HEK293T (cell line): ENCODE data around the gene TMEM184A.

ENCODE experiments used
- CTCF ChIA-PET: fragments of 350-600 bp; formaldehyde crosslinking; extraction: SDS; loops from one replicate; lab custom pipeline; 2021; ENCODE audit warnings: antibody characterized with exemption, inconsistent platforms; lab: Yijun Ruan, JAX
- POLR2A ChIA-PET: fragments of 350-600 bp; formaldehyde crosslinking; extraction: SDS; loops from one replicate; lab custom pipeline; 2020; ENCODE audit warnings: antibody characterized with exemption, inconsistent platforms; lab: Yijun Ruan, JAX
- DNase-seq: peaks from one replicate; pipeline ENCODE4 v3.0.0; 2012; ENCODE audit warnings: mixed read lengths; ENCODE audit errors: extremely low spot score
- ARNT ChIP-seq: fragments of 450-650 bp; IDR thresholded peaks from 2 replicates; pipeline ENCODE4 v1.6.1; 2017; ENCODE audit warnings: mild to moderate bottlenecking
- BHLHE40 ChIP-seq: fragments of 450-650 bp; IDR thresholded peaks from 2 replicates; pipeline ENCODE4 v1.6.1; 2016; ENCODE audit warnings: mild to moderate bottlenecking, moderate library complexity, borderline replicate concordance
- CTBP1 ChIP-seq: fragments of 450-650 bp; IDR thresholded peaks from 2 replicates; pipeline ENCODE4 v1.6.1; 2016; ENCODE audit warnings: borderline replicate concordance
- ELF4 ChIP-seq: fragments of 450-650 bp; IDR thresholded peaks from 2 replicates; pipeline ENCODE4 v1.6.1; 2017; ENCODE audit warnings: antibody characterized with exemption
- FOXA1 ChIP-seq: fragments of 450-650 bp; IDR thresholded peaks from 2 replicates; pipeline ENCODE4 v1.6.1; 2016; ENCODE audit warnings: mild to moderate bottlenecking
- FOXK2 ChIP-seq: fragments of 450-650 bp; IDR thresholded peaks from 2 replicates; pipeline ENCODE4 v1.6.1; 2016; ENCODE audit warnings: mild to moderate bottlenecking
- FOXM1 ChIP-seq: fragments of 450-650 bp; IDR thresholded peaks from 2 replicates; pipeline ENCODE4 v1.6.1; 2017; ENCODE audit warnings: mild to moderate bottlenecking, borderline replicate concordance
- HDGF ChIP-seq: fragments of 450-650 bp; IDR thresholded peaks from 2 replicates; pipeline ENCODE4 v1.6.1; 2017; ENCODE audit warnings: antibody characterized with exemption, borderline replicate concordance
- L3MBTL2 ChIP-seq: fragments of 450-650 bp; conservative IDR thresholded peaks from 2 replicates; pipeline ENCODE4 v1.6.1; 2016; ENCODE audit warnings: mild to moderate bottlenecking
- LEF1 ChIP-seq: fragments of 450-650 bp; IDR thresholded peaks from 2 replicates; pipeline ENCODE4 v1.6.1; 2017; ENCODE audit warnings: mild to moderate bottlenecking, borderline replicate concordance
- NFRKB ChIP-seq: fragments of 450-650 bp; IDR thresholded peaks from 2 replicates; pipeline ENCODE4 v1.6.1; 2016; ENCODE audit warnings: mild to moderate bottlenecking, moderate library complexity
- SP1 ChIP-seq: fragments of 450-650 bp; IDR thresholded peaks from 2 replicates; pipeline ENCODE4 v1.6.1; 2017
- SUZ12 ChIP-seq: fragments of 450-650 bp; IDR thresholded peaks from 2 replicates; pipeline ENCODE4 v1.6.1; 2016; ENCODE audit warnings: mild to moderate bottlenecking
- TARDBP ChIP-seq: fragments of 450-650 bp; IDR thresholded peaks from 2 replicates; pipeline ENCODE4 v1.6.1; 2016
- ZNF384 ChIP-seq: fragments of 450-650 bp; IDR thresholded peaks from 2 replicates; pipeline ENCODE4 v1.6.1; 2016
- TF ChIP-seq, protein P1 (sequence below): fragments of 450-650 bp; IDR thresholded peaks from 2 replicates; pipeline ENCODE4 v1.6.1; 2016

TMEM184A gene

DNA sequence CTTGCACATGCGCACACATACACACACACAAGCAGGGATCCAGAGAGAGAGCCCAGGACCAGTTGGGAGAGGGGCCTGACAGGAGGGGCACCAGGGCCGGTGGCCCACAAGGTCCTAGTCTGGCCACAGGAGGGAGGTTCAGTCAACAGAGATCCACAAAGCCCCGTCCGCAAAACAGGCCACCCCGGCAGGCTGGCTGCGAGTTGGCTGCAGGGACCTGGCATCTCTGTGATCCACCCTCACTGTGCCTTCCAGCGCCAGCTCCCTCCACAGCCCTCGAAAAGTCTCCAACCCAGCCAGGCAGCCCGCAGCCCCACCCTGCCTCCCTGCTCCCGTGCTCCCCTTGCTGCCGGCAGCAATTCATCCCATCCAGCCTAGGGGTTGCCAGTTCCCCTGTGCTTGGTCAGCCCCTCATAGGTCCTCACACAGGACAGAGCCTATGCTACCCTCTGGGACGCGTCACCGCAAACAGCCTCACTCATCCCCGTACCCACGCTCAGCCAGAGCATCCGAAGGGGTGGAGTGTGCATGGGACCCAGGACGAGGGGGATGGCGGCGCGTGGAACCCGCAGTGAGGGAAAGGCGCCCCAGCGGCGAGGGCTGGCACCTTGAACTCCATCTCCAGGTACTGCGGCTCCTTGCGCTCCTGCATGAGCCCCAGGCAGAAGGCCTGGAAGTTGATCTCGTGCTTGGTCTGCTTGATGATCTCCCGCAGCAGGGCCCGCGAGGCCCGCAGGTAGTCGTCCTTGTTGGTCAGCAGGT is 59.3 kb downstream of the TMEM184A start:
- no peak for DNase-seq
- ChIA-PET POLR2A (no interaction called here), CTCF (no interaction called here)
- TF ChIP-seq NFRKB (no peak), LEF1 (no peak), TARDBP (no peak), FOXM1 (no peak), FOXA1 (no peak), SUZ12 (no peak), L3MBTL2 (no peak), BHLHE40 (no peak), SP1 (no peak), FOXK2 (no peak), CTBP1 (no peak), ELF4 (no peak), HDGF (no peak), ARNT (no peak), ZNF384 (no peak)
- TF ChIP-seq, protein P1, sequence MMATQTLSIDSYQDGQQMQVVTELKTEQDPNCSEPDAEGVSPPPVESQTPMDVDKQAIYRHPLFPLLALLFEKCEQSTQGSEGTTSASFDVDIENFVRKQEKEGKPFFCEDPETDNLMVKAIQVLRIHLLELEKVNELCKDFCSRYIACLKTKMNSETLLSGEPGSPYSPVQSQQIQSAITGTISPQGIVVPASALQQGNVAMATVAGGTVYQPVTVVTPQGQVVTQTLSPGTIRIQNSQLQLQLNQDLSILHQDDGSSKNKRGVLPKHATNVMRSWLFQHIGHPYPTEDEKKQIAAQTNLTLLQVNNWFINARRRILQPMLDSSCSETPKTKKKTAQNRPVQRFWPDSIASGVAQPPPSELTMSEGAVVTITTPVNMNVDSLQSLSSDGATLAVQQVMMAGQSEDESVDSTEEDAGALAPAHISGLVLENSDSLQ, result no peak

DNA sequence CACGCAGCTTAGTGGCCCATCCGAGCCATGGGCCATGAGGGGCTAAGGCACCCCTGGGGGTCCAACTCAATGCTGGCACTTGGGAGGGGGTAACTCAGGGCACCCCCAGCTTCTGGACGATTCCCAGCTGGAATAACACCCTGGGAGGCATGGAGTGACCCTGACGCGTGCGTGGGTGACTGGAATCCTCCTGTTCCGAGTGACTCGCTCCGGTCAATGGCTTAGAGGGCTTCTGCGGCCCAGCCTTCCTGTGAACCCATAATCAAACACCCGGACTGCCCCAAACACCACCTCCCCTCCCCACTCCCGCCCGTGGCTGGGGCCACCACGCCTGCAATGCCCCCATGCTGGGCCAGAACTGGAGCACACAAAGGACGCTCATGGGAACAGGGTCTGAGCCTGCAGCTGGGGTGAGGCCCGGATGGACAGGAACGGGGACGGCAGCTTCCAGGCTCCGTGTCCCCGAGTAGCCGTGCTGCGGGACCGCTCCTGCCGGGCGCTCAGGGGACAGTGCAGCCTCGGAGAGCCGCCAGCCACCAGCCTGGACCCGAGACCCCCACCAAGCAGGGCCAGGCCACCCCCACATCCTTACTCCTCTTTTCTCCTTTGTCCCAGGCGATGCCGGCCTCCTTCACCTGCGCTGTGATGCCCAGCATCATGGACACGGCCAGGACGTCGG is 60.3 kb downstream of the TMEM184A start:
- DNase-seq, result no peak
- POLR2A ChIA-PET, result no interaction called here
- TF ChIP-seq L3MBTL2 (no peak), SUZ12 (no peak), FOXK2 (no peak), LEF1 (no peak), TARDBP (no peak)
- TF ChIP-seq, protein P1, result no peak
- CTCF ChIA-PET, result no interaction called here

DNA sequence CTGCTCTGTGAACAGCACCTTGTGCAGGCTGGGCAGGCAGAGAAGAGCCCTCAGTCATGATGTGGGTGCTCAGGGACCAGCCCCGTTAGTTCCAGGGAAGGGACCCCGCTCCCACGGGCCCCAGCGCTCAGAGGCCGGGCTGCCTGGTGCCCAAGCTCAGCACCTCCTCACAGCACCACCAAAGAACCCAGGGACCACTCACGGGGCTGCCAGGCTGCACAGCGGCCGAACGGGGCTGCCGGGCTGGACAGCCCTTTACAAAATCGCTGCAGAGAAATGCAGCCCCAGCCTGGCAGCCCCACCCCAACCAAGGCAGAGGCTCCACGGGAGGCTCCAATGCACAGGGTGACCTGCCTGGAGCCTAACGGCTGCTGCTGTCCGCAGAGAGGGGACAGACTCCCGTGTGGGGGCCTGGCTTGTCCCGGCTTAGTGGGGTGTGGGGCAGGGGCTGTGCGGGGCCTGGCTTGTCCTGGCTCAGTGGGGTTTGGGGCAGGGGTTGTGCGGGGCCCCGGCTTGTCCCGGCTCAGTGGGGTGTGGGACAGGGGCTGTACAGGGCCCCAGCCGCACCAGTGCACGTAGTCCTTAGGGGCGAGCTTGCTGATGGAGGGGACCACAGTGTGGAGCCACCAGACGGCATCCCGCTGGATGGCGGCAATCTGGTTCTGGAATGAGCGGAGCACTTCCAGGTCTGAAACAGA is 61.0 kb downstream of the TMEM184A start:
- ChIA-PET POLR2A (no interaction called here), CTCF (no interaction called here)
- no peak for DNase-seq
- no peak for TF ChIP-seq FOXK2
- TF ChIP-seq L3MBTL2, result no peak
- TF ChIP-seq ZNF384, result no peak
- TF ChIP-seq FOXA1, result no peak
- TF ChIP-seq, protein P1, result no peak

DNA sequence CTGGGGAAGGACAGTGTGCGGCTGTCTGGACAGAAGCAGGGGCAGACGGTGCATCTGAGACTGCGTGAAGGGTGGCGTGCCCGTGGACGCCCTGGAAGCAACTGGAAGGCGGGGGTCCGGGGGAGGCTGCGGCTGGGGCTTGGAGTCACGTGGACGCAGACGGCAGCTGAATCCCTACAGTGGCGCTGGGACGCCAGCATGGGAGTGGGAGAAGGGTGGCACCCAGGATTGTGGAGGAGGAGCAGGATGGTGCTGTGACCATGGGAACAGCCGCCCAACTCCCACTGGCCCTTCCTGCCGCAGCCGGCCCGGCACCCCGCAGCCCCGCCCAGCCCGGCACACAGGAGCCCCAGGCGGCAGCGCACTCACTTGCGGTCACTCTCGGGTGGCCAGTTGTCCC is 61.6 kb downstream of the TMEM184A start:
- CTCF ChIA-PET, result no interaction called here
- no peak for DNase-seq
- POLR2A ChIA-PET, result no interaction called here

DNA sequence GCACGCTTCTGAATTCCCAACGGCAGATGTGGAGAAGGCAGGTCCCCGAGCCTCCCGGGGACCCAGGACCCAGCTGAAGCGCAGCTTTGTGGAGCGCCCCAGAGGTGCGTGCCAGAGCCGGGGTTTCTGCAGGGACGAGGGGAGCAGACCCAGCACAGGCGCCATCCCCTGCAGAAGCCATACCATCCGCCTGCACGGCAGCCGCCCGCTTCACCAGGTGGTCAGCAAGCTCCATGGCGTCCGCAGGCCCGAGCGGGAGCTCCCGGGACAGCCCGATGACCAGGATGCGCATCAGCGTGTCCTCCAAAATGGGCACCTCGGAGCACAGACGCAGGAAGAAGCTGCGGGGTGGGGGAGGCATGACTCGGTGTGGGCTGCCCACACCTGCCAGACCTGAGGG is 62.4 kb downstream of the TMEM184A start:
- ChIA-PET CTCF (no interaction called here), POLR2A (no interaction called here)
- no peak for DNase-seq
- TF ChIP-seq, protein P1, result no peak
- TF ChIP-seq L3MBTL2 (no peak), ARNT (no peak), FOXK2 (no peak), CTBP1 (no peak), ELF4 (no peak), LEF1 (no peak), BHLHE40 (no peak), SUZ12 (no peak), NFRKB (no peak), FOXA1 (no peak), FOXM1 (no peak), SP1 (no peak), HDGF (no peak), TARDBP (no peak), ZNF384 (no peak)

More for the DNA sequence above, 61.6 kb downstream of the TMEM184A start:
- no peak for TF ChIP-seq L3MBTL2
- no peak for TF ChIP-seq TARDBP
- TF ChIP-seq ZNF384, result no peak
- no peak for TF ChIP-seq ARNT
- no peak for TF ChIP-seq HDGF
- no peak for TF ChIP-seq ELF4
- TF ChIP-seq, protein P1, result no peak
- TF ChIP-seq FOXM1, result no peak
- no peak for TF ChIP-seq SUZ12
- no peak for TF ChIP-seq CTBP1
- TF ChIP-seq FOXK2, result no peak
- TF ChIP-seq SP1, result no peak
- no peak for TF ChIP-seq FOXA1
- no peak for TF ChIP-seq LEF1
